Measurements from ENCODE around the gene BMP8A. TPM values are rescaled to one million over a fixed set of nuclear protein-coding genes. Genes with fewer than 3 reads are reported as not detected.

BMP8A gene
- total and polyA plus RNA-seq, 10 donors = 0.06 to 2.8 (median 1.4) TPM; not detected in 1

GRCh38 chr1:39570477-39571177 lies 79.2 kb downstream of the BMP8A start:
- no peak for DNase-seq
- H3K4me3 ChIP-seq = no peak overlapping the region
- intact Hi-C loops (cut with DNase I; ENCODE audit: low total_unique reads) = no loop called here
- H3K4me1 ChIP-seq = peaks cover 28 to 44% (median 36%) of the 10 kb centered on the region in 6 donors
- TF ChIP-seq POLR2A (IDR thresholded peaks at IDR 0.05) (no peak), POLR2AphosphoS5 (IDR thresholded peaks at IDR 0.05) (peak in 2 of 3 donors; percentile 9 to 28)
- peaks cover 14 to 91% (median 71%) of the 10 kb centered on the region in 6 donors for H3K36me3 ChIP-seq
- H3K27me3 ChIP-seq (replicated peaks in 1 of 7) = no peaks in the 10 kb centered on the region
- H3K9me3 ChIP-seq = no peaks in the 10 kb centered on the region
- no peak overlapping the region for H3K27ac ChIP-seq
- WGBS, 5 donors = 86 to 97% (median 93%) methylated on average over 6 to 11 of the region's 11 CpGs

- Histone ChIP-seq H3K4me3 (no peak overlapping the region), H3K4me1 (peaks cover 28 to 46% (median 37%) of the 10 kb centered on the region in 6 donors), H3K9me3 (no peaks in the 10 kb centered on the region), H3K36me3 (peaks cover 14 to 86% (median 66%) of the 10 kb centered on the region in 6 donors), H3K27me3 (replicated peaks in 1 of 7) (no peaks in the 10 kb centered on the region), H3K27ac (no peak overlapping the region)
- 95 to 99% (median 96%) methylated on average over 9 of the region's 9 CpGs for WGBS, 5 donors
- intact Hi-C loops (cut with DNase I; ENCODE audit: low total_unique reads) = no loop called here
- no peak for DNase-seq
- TF ChIP-seq POLR2AphosphoS5 (IDR thresholded peaks at IDR 0.05) (no peak), CTCF (IDR thresholded peaks at IDR 0.05 in 8 of 11, conservative IDR thresholded peaks at IDR 0.05 in 3 of 11) (no peak), POLR2A (IDR thresholded peaks at IDR 0.05) (no peak)
Measured at GRCh38 chr1:39571178-39571483, 79.7 kb downstream of the BMP8A start.

DNA sequence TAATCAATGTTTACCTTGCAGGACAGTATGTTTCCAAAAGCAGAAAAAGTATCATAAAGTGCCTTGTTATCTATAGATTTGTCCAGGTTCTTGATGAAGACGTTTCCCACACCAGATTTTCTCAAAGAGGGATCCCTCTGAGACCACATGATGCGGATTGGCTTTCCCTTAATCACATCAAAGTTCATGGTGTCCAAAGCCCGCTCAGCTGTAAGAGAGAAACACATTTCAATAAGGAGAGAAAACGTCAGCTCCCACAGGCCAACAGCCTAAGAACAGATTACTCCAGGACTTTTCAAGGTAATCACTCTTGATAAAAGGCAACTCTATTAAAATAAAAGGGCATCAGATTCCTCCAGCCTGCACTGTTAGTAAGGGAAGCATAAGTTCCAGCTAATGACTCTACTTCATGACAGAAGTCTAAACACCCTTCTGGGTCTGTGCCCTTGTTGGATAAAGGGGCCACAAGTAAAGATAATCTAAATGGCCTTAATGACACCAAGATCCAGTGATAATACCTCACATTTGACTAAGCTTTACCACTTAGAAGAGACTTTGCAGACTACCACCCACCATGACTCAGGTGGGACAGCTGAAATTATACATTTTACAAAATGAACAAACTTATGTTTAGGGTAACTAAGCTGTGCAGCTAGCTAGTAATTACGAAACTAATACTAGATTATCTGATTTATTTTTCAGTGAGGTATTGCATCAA lies 81.1 kb downstream of the BMP8A start:
- H3K36me3 ChIP-seq = peaks cover 14 to 72% (median 52%) of the 10 kb centered on the region in 6 donors
- H3K27me3 ChIP-seq (replicated peaks in 1 of 7) = no peaks in the 10 kb centered on the region
- WGBS, 5 donors = 73 to 79% (median 74%) methylated on average over 5 of the region's 5 CpGs

GRCh38 chr1:39573097-39573465 lies 81.6 kb downstream of the BMP8A start:
- Histone ChIP-seq H3K27me3 (replicated peaks in 1 of 7) (no peaks in the 10 kb centered on the region), H3K27ac (no peak overlapping the region), H3K36me3 (peaks cover 14 to 66% (median 46%) of the 10 kb centered on the region in 6 donors), H3K4me1 (peaks cover 28 to 48% (median 37%) of the 10 kb centered on the region in 6 donors), H3K9me3 (no peaks in the 10 kb centered on the region), H3K4me3 (peak overlapping the region in 3 of 8 donors; percentile 81 to 84 (median 81))
- whole genome bisulfite sequencing, 5 donors = 89 to 97% (median 92%) methylated on average over 1 of the region's 1 CpG
- intact Hi-C loops (cut with DNase I; ENCODE audit: low total_unique reads) = no loop called here
- DNase-seq = no peak
- no peak for TF ChIP-seq CTCF (IDR thresholded peaks at IDR 0.05 in 8 of 11, conservative IDR thresholded peaks at IDR 0.05 in 3 of 11)

More for the DNA sequence above, 81.1 kb downstream of the BMP8A start:
- H3K27ac ChIP-seq = no peak overlapping the region
- H3K9me3 ChIP-seq = no peaks in the 10 kb centered on the region
- H3K4me3 ChIP-seq = no peak overlapping the region
- peaks cover 28 to 48% (median 37%) of the 10 kb centered on the region in 6 donors for H3K4me1 ChIP-seq
- DNase-seq = no peak
- TF ChIP-seq CTCF (IDR thresholded peaks at IDR 0.05 in 8 of 11, conservative IDR thresholded peaks at IDR 0.05 in 3 of 11) = no peak
- TF ChIP-seq POLR2AphosphoS5 (IDR thresholded peaks at IDR 0.05) = no peak
- TF ChIP-seq POLR2A (IDR thresholded peaks at IDR 0.05) = no peak
- intact Hi-C loops (cut with DNase I; ENCODE audit: low total_unique reads) = no loop called here
